GM12891 (cell line): Measurements from ENCODE around the gene WHRN.

Source experiments
- POLR2A ChIP-seq: IDR thresholded peaks from 2 replicates; pipeline ENCODE4 v1.6.1; 2011; ENCODE audit warnings: low read depth, low read length, control low read depth
- POLR2AphosphoS5 ChIP-seq: IDR thresholded peaks from 2 replicates; pipeline ENCODE4 v1.6.1; 2011; ENCODE audit warnings: low read depth, low read length, control low read depth

DNA sequence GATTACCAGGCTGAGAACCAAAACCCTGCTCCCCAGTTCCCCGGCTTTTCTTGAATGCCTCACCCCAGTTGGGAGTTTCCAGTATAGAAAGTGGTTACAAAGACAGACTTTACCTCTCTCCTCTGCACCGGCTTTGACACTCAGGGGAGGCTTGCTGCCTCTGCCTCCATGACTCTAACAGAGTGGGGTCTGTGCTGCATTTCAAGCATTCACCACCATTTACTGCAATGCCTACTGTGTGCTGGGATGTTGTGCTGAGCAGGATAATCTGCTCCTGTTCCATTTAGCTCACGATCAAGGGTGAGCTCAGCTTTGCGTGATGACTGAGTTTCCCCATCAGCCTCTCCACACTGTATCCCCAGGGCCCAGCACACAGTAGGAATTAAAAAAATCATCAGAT, 77.6 kb downstream of the WHRN start:
- no peak for TF ChIP-seq POLR2AphosphoS5
- no peak for TF ChIP-seq POLR2A
